H7 (cell line): ENCODE data around the gene LENG8. TPM values are rescaled to one million over a fixed set of nuclear protein-coding genes. Genes with fewer than 3 reads are reported as not detected.
"Not testable (repeated sequence)": the region's sequence is repeated elsewhere in the genome, so short reads cannot be mapped to it uniquely, and the experiment has no call there.

Experiments
- DNase-seq: peaks from one replicate; pipeline ENCODE4 v3.0.0; 2012
- H3K27me3 ChIP-seq: 2 replicates; pipeline ENCODE4 v1.6.0; 2011; ENCODE audit warnings: mild to moderate bottlenecking, low read length; ENCODE audit not compliant: control insufficient read depth, insufficient read depth
- H3K36me3 ChIP-seq: replicated peaks from 2 replicates; pipeline ENCODE4 v1.5.1; 2011; ENCODE audit warnings: low read length; ENCODE audit not compliant: control insufficient read depth, insufficient read depth
- H3K4me3 ChIP-seq: 2 replicates; pipeline ENCODE4 v1.5.1; 2011; ENCODE audit warnings: low read depth, mild to moderate bottlenecking, control low read depth, low read length, moderate library complexity; ENCODE audit not compliant: insufficient read depth
- total RNA-seq: library from RNA; depleted of rRNA; stranded (reverse); fragments of >200 nt; shearing (Covaris generic); gene quantifications from 2 replicates; pipeline ENCODE4 v1.2.3, GENCODE V29; 2014

Gene LENG8
- total RNA-seq, 1 experiment from 2014 or later = 25.3 TPM

DNA sequence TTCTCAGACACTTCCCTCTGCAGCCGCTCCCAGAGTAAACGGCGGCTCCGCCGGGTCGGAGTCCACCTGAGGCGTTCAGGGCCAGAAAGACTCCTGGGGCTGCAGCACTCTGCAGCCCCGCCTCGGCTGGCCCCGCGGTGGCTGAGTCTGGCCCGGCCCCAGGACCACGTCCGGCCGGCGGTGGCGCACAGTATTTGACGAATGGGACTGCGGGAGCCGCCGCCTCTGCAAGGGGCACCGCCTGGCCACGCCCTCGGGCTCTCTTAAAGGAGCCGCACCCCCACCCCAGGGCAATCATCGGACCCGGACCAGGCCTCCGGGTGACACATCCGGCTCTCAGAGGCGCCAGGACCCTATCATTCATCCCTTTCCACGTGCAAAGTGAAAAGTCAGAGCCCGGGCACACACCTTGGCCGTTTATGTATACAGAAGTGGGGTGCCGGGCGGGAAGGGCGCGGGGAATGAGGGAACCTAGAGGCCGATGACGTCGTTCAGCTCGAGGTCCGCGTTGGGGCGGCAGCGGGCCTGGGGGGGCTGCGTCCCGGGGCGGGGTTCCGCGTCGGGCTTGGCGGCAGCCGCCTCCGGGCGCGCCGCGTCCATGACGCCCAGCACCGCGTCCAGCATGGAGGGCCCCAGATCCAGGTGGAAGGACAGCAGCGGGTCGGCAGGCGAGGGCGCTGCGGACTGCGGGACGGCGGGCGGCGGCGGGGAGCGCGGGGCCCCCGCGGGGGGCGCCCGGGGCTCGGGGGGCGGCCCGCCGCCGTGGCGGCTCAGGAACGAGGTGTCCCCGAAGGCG is 15.8 kb downstream of the LENG8 start:
- H3K36me3 ChIP-seq = peaks cover 4% of the 10 kb centered on the region
- H3K27me3 ChIP-seq = peaks cover 14% of the 10 kb centered on the region
- H3K4me3 ChIP-seq = peak overlapping the region; percentile 73
- peak; percentile 96 for DNase-seq

DNA sequence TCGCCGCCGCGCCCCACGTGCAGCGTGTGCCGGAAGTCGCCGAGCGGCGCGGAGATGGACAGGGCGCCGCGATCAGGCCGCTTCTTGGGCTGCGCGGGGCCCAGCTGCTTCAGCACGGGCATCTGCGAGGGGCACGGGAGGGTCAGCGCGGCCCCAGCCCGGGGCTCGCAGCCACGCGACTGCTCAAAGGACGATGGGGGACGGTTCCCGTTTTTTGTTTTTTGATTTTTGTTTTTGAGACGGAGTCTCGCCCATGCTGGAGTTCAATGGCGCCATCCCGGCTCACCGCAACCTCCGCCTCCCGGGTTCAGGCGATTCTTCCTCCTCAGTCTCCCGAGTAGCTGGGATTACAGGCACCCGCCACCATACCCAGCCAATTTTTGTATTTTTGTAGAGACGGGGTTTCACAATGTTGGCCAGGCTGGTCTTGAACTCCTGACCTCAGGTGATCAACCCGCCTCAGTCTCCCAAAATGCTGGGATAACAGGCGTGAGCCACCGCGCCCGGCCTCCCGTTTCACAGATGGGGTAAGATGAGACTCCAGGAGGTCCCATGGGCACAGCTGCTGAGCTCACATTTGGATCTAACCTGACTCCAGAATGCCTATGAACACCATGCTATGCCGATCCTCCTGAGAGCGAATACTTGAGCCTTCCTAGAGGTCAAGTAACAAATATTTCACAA is 16.6 kb downstream of the LENG8 start:
- Histone ChIP-seq H3K36me3 (peaks cover 4% of the 10 kb centered on the region), H3K4me3 (peak overlapping the region; percentile 5; the same call in 1 of the 2 replicates), H3K27me3 (peaks cover 21% of the 10 kb centered on the region)
- peak; percentile 19 for DNase-seq

DNA sequence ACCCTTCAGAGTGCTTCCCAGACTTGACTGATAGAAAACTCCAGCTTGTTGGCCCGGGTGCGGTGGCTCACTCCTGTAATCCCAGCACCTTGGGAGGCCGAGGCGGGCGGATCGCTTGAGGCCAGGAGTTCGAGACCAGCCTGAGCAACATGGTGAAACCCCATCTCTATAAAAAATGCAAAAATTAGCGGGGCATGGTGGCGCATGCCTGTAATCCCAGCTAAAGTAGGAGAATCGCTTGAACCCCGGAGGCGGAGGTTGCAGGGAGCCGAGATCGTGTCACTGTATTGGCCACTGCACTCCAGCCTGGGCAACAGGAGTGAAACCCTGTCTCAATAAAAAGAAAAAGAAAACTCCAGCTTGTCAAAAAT is 17.1 kb downstream of the LENG8 start:
- H3K27me3 ChIP-seq = peaks cover 26% of the 10 kb centered on the region
- H3K36me3 ChIP-seq, H3K4me3 ChIP-seq, DNase-seq: not testable (repeated sequence)

DNA sequence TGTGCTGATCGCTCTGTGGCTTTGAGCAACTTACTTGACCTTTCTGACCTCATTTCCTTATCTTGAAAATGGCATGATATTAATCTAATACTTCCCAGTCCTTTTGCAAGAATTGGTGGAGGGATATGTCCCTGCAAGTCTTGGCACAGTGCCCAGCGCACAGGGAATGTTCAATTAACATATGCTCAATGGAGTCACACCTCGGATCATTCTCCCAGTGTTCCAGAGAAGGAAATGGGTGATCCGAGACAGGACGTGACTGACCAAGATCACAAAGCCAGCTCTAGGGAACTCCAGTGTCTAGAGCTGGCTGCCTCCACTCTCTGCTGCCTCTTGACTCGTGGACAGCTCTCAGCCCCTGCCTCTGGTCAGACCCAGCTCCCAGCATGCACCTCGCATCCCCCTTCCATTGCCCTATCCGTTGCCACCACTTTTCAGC is 20.5 kb downstream of the LENG8 start:
- H3K27me3 ChIP-seq = peaks cover 35% of the 10 kb centered on the region
- no peaks in the 10 kb centered on the region for H3K36me3 ChIP-seq
- no peak overlapping the region for H3K4me3 ChIP-seq
- peak; percentile 42 for DNase-seq

DNA sequence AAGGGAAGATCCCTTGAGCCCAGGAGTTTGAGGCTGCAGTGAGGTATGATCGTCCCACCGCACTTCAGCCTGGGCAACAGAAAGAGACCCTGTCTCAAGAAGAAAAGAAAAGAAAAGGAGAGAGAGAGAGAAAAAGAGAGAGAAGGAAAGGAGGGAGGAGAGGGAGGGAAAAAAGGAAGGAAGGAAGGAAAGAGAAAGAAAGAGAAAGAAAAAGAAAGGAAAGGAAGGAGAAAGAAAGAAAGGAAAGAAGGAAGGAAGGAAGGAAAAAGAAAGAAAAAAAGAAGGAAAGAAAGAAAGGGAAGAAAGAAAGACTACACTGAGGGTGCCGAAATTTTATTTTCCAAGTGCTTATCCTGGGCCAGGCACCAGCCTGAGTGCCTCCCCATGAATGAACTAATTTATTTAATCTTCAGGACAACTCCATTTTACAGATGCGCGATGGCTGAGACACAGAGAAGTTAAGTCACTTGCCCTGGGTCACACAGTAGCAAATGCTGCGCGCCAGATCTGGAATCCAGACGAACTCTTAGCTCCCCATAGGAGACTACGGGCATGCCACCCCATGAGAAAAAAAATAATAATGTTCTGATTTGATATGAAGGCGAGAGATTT is 21.4 kb downstream of the LENG8 start:
- DNase-seq = no peak
- Histone ChIP-seq H3K4me3 (no peak overlapping the region), H3K36me3 (no peaks in the 10 kb centered on the region), H3K27me3 (peaks cover 33% of the 10 kb centered on the region)

DNA sequence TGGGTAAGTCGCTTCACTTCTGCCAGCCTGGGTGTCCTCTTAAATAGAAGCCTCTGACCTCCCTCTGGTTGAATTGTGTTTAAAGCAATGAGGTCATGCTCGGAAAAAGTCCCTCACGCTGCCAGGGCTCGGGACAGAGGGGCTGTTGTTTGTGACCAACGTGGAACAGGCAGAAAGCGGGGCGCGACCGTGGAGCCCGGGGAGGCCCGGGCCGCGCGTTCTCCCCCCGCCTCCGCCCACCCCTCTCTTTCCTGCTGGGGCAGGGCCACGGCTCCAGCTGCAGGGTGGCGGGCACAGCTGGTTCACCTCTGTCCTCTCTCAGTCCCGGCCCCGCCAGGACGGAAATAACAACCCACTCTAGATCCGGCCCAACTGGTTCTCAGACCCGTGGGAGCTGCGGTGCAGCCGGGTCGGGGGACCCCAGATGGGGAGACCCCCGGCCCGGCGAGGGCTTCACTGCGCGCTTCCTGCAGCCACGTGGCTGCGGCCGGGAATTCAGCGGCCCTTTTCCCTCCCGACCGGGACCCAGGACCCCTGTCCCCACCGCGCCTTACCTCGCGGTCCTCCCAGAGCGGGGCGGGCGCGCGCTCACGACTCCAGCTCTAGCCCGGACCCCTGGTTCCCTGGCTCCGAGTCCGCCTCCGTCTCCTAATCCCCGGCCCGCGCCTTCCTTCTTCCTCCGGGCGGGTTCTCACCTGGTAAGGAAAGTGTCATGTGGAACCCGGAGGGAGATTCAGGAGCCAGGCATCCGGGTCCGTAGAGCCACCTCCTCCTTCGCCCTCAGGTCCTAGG is 22.2 kb downstream of the LENG8 start:
- Histone ChIP-seq H3K27me3 (peaks cover 28% of the 10 kb centered on the region), H3K36me3 (no peaks in the 10 kb centered on the region), H3K4me3 (peak overlapping the region; percentile 20; the same call in 1 of the 2 replicates)
- DNase-seq = peak; percentile 80

DNA sequence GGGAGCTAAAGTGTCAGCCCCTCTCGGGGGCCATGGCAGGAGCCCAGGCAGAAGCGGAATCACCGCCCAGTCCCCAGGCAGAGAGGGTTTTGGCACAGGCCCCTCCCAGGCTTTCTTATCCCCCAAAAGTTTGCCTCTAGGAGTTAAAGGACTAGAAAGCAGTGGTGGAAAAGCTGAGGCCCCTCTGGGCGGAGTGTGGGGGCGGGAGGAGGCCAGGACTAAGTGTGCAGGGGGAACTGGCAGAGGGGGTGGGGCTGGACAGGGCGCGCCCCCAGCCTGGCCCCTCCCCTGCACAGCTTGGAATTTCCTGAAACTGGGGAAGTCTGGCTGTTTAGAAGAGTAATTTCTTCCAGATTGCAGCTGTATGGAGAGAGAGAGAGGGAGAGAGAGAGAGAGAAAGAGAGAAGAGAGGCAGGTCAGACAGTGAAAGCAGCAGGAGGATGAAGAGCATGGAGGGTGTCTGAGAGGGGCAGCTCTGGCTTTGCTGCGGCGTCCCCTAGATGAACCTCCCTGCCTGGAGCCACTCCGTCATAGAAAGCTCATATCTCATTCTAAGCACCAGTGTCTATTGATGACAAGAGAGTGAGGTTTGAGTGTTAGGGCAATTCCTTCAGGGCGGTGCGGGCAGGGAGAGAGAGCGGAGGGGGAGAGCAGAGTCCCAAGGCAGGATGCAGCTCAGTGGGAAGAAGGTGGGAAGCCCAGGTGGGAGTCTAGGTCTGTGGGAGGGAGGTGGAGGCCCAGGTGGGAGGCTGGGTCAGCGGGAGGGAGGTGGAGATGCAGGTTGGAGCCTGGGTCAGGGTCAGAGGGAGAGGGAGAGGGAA is 24.3 kb downstream of the LENG8 start, which contains the start of gene CDC42EP5:
CDC42EP5 (minus strand) TSS at position 226 of the 821 bp plus-strand sequence. CDS start 7,749 bp downstream, outside the sequence.
- peak within 1 kb of the TSS; percentile 12; the same call in 1 of the 2 replicates for H3K4me3 ChIP-seq

DNA sequence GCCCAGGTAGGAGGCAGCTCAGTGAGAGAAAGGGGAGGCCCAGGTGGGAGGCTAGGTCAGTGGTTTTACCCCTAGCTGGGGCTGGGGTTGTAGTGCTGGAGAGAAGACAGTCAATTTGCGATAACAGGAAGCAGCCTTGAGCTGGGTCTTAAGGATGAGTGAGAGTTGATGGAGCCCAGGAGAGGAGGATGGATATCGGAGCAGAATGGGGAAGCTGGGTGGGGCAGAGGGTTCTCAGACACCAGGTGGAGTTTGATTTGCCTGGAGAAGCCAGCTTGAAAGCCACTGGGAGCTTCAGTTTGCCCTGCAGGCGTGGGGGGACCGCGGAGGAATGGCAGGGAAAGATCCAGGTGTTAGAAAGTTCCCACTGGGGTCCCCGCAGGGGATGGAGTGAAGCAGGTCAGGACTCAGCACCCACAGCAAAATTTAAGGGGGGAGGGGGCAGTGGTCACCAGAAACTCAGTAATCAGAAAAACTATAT is 24.9 kb downstream of the LENG8 start:
- peak; percentile 43 for DNase-seq
- Histone ChIP-seq H3K27me3 (peaks cover 28% of the 10 kb centered on the region), H3K4me3 (no peak overlapping the region)

More for the DNA sequence above, 24.3 kb downstream of the LENG8 start, which contains the start of gene CDC42EP5:
- Histone ChIP-seq H3K36me3 (no peaks in the 10 kb centered on the region), H3K27me3 (peaks cover 28% of the 10 kb centered on the region)
- DNase-seq = peak; percentile 82

DNA sequence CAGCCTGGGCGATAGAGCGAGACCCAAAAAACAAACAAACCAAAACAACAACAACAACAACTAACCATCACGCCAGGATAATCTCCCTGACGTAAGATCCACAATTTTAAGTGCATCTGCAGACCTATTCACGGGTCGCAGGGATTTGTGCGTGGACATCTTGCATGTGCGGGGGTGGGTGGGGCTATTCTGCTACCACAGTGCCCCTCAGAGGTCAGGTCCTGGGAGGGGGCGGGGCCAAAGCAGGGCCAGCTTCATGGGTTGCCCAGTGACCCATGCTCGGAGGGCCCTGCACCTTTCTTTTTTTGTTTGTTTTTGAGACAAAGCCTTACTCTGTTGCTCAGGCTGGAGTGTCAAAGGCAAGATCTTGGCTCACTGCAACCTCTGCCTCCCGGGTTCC is 26.7 kb downstream of the LENG8 start:
- H3K4me3 ChIP-seq = no peak overlapping the region
- peak; percentile 52 for DNase-seq
- no peaks in the 10 kb centered on the region for H3K36me3 ChIP-seq
- peaks cover 13% of the 10 kb centered on the region for H3K27me3 ChIP-seq

More for the DNA sequence above, 24.9 kb downstream of the LENG8 start:
- no peaks in the 10 kb centered on the region for H3K36me3 ChIP-seq

DNA sequence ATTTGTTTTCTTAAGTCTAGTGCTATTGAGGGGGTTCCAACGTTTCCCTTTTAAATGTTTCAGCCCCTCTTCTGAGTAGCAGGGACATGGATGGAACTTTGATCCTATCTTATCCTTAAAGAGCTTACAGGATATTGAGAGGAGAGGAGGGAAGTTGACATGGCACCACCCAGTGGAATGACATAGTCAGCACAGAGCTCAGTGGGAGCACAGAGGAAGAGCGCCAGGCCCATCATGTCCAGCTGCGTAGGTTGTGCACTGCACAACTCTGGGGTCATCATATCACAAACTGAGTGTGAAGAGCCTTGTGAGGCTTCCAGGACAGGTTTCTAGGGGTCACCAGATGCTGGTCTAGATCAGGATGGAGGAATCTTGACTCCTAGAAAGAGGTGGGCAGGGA is 28.7 kb downstream of the LENG8 start:
- peak; percentile 18 for DNase-seq
- Histone ChIP-seq H3K4me3 (no peak overlapping the region), H3K36me3 (no peaks in the 10 kb centered on the region), H3K27me3 (peaks cover 4% of the 10 kb centered on the region; the same call in 1 of the 2 replicates)

DNA sequence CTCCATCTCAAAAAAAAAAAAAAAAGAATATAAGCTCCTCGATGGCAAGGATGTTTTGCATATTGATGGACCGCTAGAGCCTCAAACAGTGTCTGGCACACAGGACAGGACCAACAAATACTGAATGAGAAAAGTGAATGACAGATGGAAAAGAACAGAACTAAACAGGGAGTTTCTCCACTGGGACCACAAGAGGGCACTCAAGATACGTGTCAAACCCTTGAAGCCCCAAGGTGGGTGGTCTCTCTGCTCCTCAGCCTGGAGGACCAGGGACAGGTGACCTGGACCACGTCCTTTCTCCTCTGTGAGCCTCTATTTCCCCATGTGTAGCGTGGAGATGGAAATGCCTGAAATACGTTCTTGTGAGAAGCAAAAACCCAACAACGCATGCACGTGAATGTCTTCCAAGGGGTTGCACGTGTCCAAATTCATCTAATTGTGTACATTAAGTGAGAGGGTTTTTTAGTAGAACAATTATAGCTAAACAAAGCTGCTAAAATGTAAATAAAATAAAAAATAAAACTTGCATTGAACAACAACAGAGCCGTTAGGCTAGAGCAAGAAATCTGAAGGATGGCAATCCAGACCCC is 29.8 kb downstream of the LENG8 start:
- Histone ChIP-seq H3K36me3 (no peaks in the 10 kb centered on the region), H3K27me3 (no peaks in the 10 kb centered on the region; the same call in 1 of the 2 replicates), H3K4me3 (no peak overlapping the region)
- DNase-seq = peak; percentile 81

DNA sequence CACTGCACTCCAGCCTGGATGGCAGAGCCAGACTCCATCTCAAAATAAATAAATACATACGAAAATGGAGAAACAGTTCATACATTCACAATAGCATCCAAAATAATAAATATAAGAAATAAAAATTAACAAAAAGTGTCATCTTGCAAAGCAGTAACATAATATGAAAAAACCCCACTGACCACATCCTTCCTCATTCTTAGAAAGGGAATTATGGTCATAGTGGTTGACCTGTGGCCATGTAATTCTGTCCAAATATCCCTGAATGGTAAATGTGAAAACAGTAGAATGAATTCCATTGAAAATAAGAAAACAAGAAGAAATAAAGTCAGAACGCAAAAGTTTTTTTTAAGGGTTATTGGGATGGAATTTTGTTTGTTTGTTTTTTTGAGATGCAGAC is 31.1 kb downstream of the LENG8 start:
- Histone ChIP-seq H3K4me3 (no peak overlapping the region), H3K36me3 (no peaks in the 10 kb centered on the region), H3K27me3 (no peaks in the 10 kb centered on the region)
- no peak for DNase-seq

DNA sequence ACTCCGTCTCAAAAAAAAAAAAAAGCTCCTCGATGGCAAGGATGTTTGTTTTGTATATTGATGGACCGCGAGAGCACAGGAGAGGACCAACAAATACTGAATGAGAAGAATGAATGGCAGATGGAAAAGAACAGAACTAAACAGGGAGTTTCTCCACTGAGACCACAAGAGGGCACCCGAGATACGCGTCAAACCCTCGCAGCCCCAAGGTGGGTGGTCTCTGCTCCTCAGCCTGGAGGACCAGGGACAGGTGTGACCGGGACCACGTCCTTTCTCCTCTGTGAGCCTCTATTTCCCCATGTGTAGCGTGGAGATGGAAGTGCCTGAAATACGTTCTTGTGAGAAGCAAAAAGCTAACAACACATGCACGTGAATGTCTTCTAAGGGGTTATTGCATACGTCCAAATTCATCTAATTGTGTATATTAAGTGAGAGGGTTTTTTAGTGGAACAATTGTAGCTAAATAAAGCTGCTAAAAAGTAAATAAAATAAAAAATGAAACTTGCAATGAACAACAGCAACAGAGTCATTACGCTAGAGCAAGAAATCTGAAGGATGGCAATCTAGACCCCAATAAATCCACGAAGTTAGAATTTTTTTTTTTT is 32.4 kb downstream of the LENG8 start:
- peak; percentile 88 for DNase-seq
- Histone ChIP-seq H3K36me3 (no peaks in the 10 kb centered on the region), H3K4me3 (no peak overlapping the region), H3K27me3 (no peaks in the 10 kb centered on the region)
